ENCODE data around the gene TM9SF2.
A peak's percentile ranks its signal among the peaks of the same experiment; 100 is the strongest.
"Not testable (repeated sequence)": the region's sequence is repeated elsewhere in the genome, so short reads cannot be mapped to it uniquely, and the experiment has no call there.

TM9SF2 gene

GRCh38 chr13:99501184-99501847 is at the start of gene TM9SF2:
Gene TM9SF2, plus strand, starts transcription at chr13:99501472. Its CDS starts 135 bp downstream, at chr13:99501607.
- peak; percentile 97 to 99 for DNase-seq

DNA sequence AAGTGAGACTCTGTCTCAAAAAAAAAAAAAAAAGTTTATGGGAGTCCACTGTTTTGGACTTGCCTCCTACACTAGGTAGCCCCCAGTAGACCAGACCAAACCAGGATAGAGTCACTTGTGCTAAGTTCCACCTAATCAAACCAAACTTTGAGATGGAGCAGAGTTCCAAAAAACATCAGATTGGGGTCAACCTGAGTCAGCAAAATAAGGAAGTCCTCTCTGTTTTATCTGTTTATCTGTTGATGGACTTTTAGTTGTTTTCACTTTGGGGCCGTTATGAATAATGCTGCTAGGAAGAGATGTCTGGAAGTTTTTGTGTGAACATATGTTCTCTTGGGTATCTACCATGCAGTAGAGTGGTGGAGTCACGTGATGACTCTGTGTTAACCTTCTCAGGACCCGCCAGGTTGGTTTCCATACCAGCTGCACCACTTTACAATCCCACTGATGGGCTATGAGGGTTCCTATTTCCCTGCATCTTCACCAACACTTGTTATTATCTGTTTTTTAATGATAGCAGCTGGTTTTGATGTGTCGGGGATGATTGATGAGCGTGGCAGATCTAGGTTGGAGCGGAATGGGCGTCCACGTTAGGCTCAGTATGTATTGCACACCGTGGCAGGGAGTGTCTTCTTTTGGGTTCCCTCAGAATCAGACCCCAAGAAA is 46.6 kb upstream of the TM9SF2 start:
- DNase-seq = no peak

DNA sequence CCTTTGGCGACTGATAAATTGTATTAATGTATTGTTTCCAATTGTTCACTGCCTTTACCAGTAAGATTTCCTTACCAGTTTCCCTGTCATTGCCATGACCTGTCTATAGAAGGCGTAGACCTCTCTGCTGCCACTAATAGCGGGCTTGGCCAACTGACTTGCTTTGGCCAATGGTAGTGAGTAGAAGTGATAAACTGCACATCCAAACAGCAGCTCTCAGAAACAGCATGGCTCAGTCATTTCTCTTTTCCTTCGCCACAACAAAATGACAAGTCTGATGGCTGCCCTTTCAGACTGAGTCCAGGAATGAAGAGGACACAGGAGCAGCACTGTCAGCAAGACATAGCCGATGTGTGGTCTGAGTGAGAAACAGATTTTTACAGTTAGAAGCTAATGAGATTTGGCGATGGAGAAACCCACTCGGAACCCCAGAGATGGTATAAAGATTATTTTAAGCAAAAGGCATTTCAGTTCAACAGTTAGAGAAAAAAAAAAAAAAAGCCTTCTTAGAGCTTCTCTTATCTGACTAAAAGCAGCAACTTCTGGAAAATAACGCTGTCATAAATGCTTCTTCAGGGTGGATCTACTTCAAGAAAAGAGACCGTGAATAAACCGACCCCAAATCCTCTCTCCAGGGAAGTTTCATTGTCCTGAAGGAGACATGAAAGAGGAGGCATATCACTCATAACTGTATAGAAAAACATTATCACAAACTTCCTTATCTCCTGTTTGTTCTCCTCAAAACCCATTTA is 42.0 kb upstream of the TM9SF2 start:
- no peak for DNase-seq

- DNase-seq = not testable (repeated sequence)
Observed at GRCh38 chr13:99460802-99461201, 40.5 kb upstream of the TM9SF2 start.

GRCh38 chr13:99463646-99464397 is 37.5 kb upstream of the TM9SF2 start:
- DNase-seq = no peak

DNA sequence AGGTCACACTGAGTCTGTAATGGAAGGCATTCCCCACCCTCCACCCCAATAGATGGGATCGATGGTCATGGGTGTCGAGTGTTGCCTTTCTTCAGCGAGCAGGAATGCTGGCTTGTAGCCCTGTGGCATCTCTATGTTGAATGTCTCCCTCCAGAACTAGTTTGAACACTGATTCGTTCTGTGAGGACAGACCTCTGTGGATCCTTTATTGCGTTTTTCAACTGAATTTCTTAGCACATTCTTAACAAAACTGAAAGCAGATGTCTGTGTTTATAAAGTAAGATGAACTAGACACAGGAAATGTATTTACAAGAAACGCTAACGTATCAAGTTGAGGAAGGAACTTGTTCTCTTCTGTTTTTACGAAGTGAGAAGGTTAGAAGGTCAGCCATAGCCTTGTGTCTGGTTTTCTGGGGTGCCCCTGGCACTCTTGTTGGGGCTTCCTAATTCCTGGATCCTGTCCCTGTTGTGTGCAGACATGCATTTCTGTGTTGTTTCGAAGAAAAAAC is 36.8 kb upstream of the TM9SF2 start:
- DNase-seq = no peak

DNA sequence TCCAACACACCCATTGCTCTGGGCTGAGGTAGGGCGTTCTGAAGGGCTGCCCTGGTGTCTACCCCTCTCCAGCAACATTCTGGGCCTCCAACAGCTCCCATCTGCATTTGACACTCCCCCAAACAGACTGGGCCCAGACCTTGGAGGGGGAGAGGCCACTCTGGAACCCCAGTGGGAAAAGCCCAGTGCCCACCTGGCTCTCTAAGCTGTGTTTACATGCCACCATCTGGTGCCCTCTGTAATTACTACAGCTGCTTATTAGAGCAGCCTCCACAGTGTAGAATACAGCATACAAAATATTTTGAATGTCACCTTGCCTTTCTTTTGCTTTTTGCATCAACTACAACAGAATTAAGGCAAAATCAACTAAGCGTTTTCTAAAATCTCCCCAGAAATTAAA is 35.8 kb upstream of the TM9SF2 start:
- no peak for DNase-seq

GRCh38 chr13:99467764-99468163 is 33.5 kb upstream of the TM9SF2 start:
- DNase-seq = no peak

GRCh38 chr13:99469041-99469440 is 32.2 kb upstream of the TM9SF2 start:
- no peak for DNase-seq

DNA sequence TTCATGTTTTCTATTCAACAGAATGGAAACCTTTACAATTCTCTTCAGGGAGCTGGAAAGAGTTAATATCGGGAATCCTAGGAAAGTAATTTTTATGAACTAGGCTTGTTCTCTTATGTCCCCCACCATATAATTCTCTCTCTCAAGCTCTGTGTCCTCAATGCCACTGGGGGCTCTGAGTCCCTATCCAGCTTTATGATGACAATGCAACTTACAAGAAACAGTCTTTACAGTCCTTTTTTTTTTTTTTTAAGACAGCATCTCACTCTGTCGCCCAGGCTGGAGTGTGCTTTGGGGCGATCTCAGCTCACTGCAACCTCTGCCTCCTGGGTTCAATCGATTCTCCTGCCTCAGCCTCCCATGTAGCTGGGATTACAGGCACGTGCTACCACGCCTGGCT is 31.2 kb upstream of the TM9SF2 start:
- no peak for DNase-seq

DNA sequence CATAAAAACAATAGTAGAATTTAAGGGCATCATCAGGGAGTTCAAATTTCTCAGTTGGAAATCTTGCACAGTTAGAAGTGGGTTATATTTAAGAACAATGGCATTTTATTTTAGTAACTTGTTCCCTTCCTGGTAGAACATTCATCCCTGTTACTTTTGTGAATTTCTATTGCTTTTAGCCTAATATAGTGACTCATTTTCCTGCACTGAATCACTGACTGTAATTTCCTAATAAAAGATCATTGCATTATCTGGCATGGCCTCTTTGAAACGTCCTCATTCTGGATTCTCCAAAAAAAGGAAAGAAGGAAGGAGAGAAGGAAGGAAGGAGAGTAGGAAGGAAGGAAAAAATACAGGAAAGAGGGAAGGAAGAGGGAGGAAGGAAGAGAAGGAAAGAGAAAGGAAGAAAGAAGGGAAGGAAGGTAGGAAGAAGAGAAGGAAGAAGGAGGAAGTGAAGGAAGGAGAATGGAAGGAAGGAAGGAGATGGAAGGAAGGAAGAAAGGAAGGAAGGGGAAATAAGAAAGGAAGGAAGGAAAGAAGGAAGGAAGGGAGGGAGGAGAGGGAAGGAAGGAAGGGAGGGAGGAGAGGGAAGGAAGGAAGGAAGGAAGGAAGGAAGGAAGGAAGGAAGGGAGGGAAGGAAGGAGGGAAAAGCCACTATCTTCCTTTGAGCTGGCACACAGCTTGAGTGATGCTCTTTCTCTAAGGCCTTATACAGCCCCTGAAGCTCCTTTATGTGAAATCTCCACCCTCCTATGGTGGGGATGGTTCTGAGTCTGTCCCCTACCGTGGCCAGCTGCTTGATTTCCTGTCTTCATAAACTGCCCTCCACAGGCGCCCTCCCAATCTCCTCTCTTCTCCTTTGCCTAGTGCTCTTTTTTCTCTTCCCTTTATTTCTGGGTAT is 29.8 kb upstream of the TM9SF2 start:
- no peak for DNase-seq

DNA sequence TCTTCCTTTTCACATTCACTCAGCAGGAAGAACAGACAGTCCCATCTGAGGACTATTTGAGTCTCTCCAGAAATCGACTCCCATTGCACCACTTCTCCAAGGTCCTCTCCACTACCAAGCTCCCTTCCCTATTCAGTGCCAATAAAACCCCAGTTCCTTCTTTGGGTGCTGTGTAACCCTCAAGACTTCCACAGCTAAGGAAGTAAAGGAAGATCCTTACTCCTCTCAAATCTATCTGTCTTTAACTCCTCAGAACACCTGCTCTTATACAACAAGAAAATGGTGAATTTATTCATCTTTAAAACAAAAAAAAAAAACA is 29.2 kb upstream of the TM9SF2 start:
- no peak for DNase-seq

GRCh38 chr13:99473515-99473914 is 27.8 kb upstream of the TM9SF2 start:
- no peak for DNase-seq

DNA sequence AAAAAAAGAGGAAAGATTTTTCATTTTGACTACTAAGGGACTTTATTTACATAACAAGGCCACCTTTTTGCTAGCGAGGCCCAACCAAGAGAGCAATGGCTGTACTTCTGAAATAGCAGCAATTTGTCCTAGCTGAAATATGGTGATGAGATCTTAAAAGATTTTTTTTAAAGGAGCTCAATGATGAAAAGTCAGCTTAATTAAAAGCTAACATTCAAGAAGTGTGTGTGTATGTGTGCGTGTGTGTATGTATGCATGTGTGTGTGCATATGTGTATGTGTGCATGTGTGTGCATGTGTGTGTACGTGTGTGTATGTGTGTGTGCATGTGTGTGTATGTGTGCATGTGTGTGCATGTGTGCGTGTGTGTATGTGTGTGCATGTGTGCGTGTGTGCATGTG is 24.6 kb upstream of the TM9SF2 start:
- DNase-seq = no peak

DNA sequence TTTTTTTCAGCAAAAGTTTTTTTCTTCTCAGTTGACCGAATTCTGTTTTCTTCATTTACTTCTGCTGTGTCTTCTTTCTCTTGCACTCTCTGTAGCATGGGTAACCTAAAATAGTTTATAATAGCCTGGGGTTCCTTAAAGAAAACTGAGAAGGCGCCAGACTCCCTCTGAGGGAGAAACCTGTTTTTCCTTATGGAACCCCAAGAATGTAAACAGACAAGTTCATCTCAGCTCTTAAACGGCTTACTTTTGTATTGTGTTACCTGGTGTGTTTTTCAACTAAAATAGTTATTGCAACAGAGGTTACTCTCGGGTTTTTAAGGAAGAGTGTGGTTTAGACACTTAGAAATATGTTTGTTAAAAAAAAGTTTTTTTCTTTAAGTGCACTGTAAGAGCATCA is 23.8 kb upstream of the TM9SF2 start:
- no peak for DNase-seq

DNA sequence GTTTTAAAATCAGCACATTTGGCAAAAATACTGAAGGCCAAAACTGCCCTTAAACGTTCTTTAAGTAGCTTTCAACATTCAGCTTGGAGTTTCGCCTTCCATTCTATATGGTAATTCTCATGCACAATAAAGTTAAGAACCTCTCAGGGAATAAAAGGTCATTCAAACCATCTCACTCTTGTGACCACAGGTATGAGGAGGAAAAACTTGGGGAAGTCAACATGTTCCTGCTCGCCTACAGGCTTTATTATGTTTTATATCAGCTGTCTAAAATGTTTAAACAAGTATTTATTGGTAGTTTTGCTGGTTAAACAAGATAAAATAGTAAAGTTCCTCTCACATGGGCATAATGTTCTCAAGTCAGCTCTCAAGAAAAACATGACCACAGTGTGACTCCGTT is 19.9 kb upstream of the TM9SF2 start:
- no peak for DNase-seq

DNA sequence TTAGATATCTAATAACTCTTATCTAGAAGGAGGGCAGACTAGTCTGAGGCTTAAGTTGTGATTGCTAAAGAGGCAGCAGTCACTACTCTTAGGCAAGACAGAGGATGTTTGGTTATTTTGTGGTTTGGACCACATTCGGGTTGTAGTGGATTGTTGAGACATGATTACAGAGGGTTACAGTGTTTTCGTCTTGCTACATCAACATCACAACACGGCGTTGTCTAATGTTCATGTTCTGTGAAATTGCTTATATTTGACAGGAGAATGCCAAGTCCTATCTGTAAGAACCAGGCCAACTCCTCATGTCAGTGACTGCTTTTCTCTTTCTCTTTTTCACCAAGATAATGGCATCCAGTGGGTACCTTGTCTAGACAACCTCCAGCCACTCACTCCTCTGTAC is 16.8 kb upstream of the TM9SF2 start:
- no peak for DNase-seq

GRCh38 chr13:99486996-99487395 is 14.3 kb upstream of the TM9SF2 start:
- no peak for DNase-seq

DNA sequence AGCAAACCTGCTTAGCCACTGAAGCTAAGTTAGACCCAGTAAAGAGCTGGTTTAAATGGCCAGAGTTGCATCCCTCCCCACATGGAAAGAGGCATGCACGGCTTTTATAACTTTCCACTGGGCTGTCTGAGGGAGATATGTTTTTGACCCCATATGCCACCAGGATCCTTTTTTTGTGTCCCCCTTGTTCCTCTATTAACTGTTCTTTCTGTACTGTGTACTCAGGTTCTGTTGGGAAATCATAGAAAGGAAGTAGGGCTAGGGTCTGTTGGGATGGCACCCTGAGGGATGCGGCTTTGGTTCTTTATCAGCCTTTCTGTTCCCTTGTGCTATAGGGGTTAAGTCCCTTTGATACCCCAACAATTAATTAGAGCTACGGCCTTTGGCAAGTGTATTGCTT is 12.2 kb upstream of the TM9SF2 start:
- no peak for DNase-seq

GRCh38 chr13:99491750-99492149 is 9.5 kb upstream of the TM9SF2 start:
- DNase-seq = not testable (repeated sequence)

DNA sequence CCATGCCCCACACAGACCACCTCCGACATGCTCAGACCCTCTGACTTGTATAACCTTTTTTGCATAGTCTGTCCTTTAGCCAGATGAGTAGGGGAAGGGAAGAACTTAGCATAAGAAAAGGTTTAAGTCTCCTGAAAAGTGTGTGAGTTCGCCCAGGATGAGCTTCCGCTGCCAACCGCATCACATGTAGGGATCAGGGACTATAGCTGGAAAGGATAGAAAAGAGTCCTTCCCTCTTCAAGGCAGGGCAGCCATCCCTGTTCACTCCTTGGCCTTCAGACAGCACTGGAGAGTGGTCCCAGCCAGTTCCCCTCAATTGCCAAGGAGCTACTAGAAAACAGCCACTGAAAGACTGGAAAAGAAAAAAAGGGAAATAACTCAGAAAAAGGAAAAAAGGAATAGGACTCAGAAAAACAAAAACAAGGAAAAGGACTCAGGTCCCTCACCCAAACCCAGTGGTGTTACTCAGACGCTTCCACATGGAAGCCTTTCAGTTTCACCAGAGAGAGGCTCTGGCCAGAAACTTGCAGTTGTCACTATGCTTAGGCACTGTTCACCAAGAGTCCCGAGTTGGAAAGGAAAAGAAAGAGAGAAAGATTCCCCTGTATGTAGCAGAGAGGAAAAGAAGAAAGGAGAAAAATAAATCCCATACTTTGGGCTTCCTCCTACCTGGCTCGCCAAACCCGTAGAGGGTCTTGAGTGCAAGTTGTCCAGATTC is 5.6 kb upstream of the TM9SF2 start:
- DNase-seq = no peak

All from NCI-H526 (cell line).